SK-N-MC (cell line): Measurements from ENCODE around the gene TBP.
"Not testable (repeated sequence)": the region's sequence is repeated elsewhere in the genome, so short reads cannot be mapped to it uniquely, and the experiment has no call there.

Source experiments
- EZH2 ChIP-seq: fragments of 200-600 bp; sonication (generic); IDR thresholded peaks from one replicate; pipeline ENCODE4 v1.6.1; 2017; ENCODE audit warnings: antibody characterized with exemption
- FOXP2 ChIP-seq: optimal IDR thresholded peaks from 2 replicates; pipeline ENCODE3; 2011; ENCODE audit warnings: mild to moderate bottlenecking, moderate library complexity; ENCODE audit not compliant: insufficient read depth; ENCODE audit errors: extremely low read length, control extremely low read depth
- POLR2AphosphoS5 ChIP-seq: IDR thresholded peaks from 2 replicates; pipeline ENCODE4 v1.6.1; 2012; ENCODE audit warnings: mild to moderate bottlenecking, low read depth, low read length, borderline replicate concordance

- not testable (repeated sequence) for TF ChIP-seq EZH2, POLR2AphosphoS5, FOXP2
These were observed 58.2 kb downstream of the TBP start for GRCh38 chr6:170612256-170612804.
